HG02623 (cell line): ENCODE data around the gene KAT8.
"Not testable (repeated sequence)": the region's sequence is repeated elsewhere in the genome, so short reads cannot be mapped to it uniquely, and the experiment has no call there.

Source experiments
- ATAC-seq: cut with Tn5 transposase; IDR thresholded peaks from one replicate; pipeline ENCODE4 v1.9.1; 2021; ENCODE audit warnings: moderate library complexity; ENCODE audit not compliant: unreplicated experiment

Gene KAT8

GRCh38 chr16:31083556-31083955, 33.9 kb upstream of the KAT8 start:
- no peak for ATAC-seq

DNA sequence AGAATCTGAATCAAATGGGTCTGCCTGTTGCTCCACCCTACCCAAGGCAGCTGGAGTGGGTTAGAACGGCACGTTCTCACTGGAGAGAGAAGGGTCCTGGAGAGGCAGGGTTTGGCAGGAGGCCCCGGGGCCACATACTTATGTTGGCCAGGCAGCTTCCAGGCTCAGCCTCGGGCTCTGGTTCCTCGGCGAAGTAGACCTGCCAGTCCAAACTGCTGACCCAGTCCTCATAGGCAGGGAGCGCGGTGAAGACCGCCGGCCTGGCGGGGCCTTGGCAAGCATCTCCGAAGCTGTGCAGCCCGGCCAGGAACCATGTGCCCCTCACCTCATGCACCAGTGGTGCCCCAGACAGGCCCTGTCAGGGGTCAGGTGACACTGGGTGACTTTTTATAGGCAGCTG, 33.5 kb upstream of the KAT8 start:
- no peak for ATAC-seq

GRCh38 chr16:31084584-31085302, 32.7 kb upstream of the KAT8 start:
- ATAC-seq, result no peak

DNA sequence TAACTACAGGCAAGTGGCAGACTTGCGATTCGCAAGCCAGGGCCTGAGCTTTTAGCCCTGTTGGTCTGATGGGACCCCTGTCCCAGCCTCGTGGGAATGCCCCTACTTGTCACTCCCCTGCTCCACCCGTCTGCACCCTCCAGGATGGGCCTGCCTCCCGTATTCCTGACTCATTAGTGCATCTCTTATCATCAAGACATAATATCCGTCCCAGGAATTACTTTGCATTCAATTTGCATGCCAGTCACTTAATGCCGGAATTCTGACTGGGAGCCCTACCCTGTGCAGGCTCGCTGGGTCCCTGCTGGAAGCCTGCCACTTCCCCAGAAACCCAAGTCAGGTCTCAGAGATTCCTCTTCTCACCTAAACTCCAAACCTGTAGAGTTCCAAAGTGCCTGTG, 32.1 kb upstream of the KAT8 start:
- ATAC-seq, result no peak

DNA sequence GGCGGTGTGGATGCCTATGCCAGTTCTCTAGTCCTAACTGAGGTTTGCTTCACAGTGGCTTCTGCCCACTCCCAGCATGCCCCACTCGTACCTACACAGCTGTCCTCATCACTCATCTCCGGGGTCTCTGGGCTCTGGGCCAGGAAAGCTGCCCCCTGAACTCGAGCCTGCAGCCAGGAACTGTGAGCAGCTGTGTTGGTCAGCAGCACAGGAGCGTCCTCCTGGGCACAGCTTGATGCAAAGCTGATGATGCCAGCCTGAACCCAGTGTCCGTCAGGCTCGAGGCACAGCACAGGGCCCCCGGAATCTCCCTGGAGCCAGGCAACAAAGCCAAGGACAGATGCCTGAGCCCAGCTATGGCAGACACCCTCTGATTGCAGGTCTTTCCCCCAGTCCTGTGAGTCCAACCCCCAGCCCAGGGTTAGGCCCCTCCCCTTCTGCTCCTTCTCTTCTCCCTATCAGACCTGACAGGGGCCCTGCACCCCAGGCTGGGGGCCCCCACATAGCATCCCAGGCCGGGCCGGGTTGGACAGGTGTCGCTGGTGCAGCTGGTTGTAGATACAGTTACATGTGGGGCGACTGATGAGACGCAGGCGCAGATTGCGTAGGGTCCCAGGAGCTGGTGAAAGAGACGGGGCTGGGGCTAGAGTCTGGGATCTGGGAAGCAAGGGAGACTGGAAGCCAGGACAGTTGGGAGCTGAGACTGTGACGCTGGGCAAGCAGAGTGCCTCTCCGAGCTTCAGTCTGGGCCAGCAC, 31.4 kb upstream of the KAT8 start:
- ATAC-seq, result no peak

DNA sequence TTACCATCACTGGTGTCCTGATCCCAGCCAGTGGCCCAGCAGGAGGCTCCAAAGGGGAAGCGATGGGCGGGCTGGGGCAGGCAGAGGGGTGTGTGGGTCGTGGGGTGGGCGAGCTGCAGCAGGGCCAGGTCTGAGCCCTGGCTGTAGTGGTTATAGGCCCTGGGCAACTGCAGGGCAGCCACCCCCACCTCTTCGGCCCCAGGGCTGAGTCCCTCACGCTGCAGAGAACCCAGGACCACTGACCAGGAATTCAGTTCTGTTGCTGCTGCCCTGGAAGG, 30.9 kb upstream of the KAT8 start:
- ATAC-seq, result no peak

DNA sequence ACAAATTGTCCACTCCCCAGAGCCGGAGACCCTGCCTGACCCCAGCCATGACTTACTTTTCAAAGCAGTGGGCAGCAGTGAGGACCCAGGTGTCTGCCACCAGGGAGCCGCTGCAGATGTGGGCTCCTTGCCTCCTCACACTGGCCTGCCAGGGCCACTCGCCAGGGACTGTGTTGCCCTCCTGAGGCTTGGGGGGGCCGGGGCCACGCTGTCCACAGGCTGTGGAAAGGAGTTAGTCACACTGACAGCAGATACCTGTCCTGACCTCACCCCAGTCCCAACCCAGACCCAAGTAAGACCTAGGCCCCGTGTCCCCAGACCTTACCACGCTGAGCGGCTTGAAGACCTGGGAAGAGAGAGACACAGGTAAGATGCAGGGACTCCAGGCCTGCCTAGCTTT, 30.0 kb upstream of the KAT8 start:
- ATAC-seq, result no peak

DNA sequence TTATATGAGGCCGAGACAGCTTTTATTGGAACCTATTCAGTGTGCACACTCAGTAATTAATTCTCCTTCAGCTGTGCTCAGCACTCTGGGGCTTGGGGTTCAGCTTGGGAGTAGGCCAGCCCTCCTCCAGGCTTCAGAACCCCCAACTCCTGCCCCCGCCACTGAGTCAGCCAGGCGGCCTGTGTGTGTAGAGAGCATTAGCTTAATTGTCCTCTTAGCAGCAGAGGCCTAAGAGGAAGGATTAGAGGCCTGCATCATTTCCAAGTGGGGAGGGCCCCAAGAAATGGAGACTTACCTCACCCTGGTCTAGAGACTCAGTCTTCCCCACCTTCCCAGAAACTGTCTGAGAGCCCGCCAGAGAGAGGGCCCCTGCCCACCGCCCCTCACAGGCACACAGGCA, 29.5 kb upstream of the KAT8 start:
- no peak for ATAC-seq

- ATAC-seq, result no peak
Observed at GRCh38 chr16:31088459-31089183, 28.8 kb upstream of the KAT8 start, which contains the start of gene PRSS53. PRSS53 (minus strand) TSS chr16:31088943; CDS start chr16:31088809, 134 bp downstream.

DNA sequence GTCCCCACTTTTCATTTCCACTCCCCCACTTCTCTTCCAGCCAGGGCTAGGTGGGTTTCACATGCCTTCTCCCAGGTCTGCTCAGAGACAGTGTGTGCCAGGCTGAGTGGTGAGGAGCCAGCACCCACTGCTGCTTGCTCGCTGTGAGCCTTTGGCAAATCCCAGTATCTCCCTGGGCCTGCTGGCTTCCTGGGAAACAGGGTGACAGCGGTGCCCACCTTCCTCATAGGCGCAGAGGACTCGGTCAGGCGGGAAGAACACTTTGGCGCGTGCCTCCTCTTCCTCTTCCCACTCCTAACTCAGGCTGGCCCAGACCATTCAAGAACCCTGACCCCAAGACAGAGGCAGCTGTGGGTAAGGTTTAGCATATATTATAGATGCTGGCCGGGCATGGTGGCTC, 28.3 kb upstream of the KAT8 start:
- ATAC-seq, result no peak

DNA sequence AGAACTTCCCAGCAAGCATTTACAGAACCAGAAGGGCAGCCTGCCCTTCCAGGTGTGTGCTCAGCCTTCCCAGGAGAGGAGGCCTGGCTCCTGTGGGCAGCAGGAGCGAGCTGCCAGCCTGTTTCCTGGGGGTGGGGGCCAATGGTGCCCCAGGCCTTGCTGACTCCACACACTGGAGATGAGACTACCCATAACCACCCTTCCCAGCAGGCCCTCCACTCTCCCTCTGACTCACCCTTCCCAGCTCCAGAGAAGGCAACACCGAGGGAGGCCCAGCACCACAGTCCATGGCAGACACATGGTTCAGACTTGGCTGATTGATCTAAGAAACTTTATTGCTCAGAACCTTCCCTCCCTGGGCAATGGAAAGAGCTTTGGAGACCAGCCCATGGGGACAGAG, 26.9 kb upstream of the KAT8 start:
- ATAC-seq, result no peak

DNA sequence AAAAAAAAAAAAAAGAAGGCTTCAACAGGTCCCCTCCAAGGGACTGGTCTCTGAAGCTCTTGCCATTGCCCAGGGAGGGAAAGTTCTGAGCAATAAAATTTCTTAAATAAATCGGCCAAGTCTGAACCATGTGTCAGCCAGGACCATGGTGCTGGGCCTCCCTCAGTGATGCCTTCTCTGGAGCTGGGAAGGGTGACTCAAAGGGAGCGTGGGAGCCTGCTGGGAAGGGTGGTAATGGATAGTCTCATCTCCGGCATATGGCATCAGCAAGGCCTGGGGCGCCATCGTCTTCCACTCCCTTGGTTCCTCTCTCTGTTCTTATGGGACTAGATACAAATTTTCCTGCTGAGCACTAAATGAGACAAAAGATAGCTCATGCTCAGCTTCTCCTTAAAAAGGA, 25.1 kb upstream of the KAT8 start:
- ATAC-seq, result no peak

- no peak for ATAC-seq
Observed at GRCh38 chr16:31093132-31093703, 24.2 kb upstream of the KAT8 start.

- ATAC-seq, result no peak
Observed at GRCh38 chr16:31094088-31094423, 23.4 kb upstream of the KAT8 start.

GRCh38 chr16:31094424-31095120, 22.9 kb upstream of the KAT8 start, which contains the start of gene VKORC1:
VKORC1 (minus strand) TSS chr16:31094797; CDS start chr16:31094729, 68 bp downstream.
- ATAC-seq, result peak; percentile 75

GRCh38 chr16:31099860-31100638, 17.4 kb upstream of the KAT8 start:
- no peak for ATAC-seq

GRCh38 chr16:31100876-31101641, 16.4 kb upstream of the KAT8 start:
- not testable (repeated sequence) for ATAC-seq

DNA sequence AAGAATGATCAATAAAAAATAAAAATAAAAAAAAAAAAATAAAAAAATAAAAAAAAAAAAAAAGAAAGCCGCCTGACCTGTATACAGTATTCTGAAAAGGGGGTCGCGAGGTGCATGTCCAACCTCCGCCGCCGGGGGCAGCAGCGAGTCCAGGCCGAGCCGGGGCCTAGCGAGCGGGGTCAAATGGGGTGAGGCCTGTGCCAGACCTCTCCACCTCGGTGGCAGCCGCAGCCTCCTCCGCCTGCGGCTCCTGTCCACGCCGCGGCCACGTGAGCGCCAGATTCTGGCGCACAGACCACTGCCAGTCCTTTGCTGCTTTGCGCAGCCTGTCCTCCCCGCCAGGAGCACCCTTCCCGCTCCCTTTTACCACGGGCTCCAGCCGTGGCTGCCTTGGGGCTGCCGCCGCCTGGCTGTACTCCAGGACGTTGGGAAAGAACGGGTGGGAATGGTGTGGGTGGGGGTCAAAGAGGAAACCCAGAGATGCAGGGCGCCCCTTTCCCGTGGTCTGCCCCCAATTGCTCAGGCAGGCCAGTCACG, 11.7 kb upstream of the KAT8 start:
- ATAC-seq, result no peak
